Mesothelial cell of epicardium (in vitro differentiated cells): ENCODE data around the gene IPO4. TPM values are rescaled to one million over a fixed set of nuclear protein-coding genes. Genes with fewer than 3 reads are reported as not detected.

ENCODE experiments used
- DNase-seq, 2 experiments: peaks; one replicate each; pipeline ENCODE4 v3.0.0; 2021; ENCODE audit warnings: low spot score in 2 of 2; ENCODE audit not compliant: unreplicated experiment in 2 of 2
- H3K27ac Mint-ChIP-seq: 2 replicates; pipeline ENCODE4 v1.8.0; 2021; ENCODE audit warnings: mixed read lengths
- H3K27me3 Mint-ChIP-seq: 2 replicates; pipeline ENCODE4 v1.8.0; 2021; ENCODE audit warnings: low read depth, mixed read lengths
- H3K36me3 Mint-ChIP-seq: 2 replicates; pipeline ENCODE4 v1.8.0; 2021; ENCODE audit warnings: mixed read lengths
- H3K4me1 Mint-ChIP-seq: 2 replicates; pipeline ENCODE4 v1.8.0; 2021; ENCODE audit warnings: mixed read lengths
- H3K4me3 Mint-ChIP-seq: 2 replicates; pipeline ENCODE4 v1.8.0; 2021; ENCODE audit warnings: mild to moderate bottlenecking, moderate library complexity, mixed read lengths
- H3K9me3 Mint-ChIP-seq: 2 replicates; pipeline ENCODE4 v1.8.0; 2021; ENCODE audit warnings: mixed read lengths
- total RNA-seq: library from RNA; stranded (reverse); gene quantifications from 3 replicates; pipeline ENCODE4 v1.2.1, GENCODE V29; 2021
- TF ChIP-seq, protein P1 (sequence below): fragments of 200-600 bp; sonication (generic); IDR thresholded peaks from one replicate; pipeline ENCODE4 v1.5.0; 2021; ENCODE audit warnings: antibody characterized with exemption; ENCODE audit not compliant: unreplicated experiment

The IPO4 gene
- total RNA-seq, 1 donor from 2014 or later, result 43.2 TPM

DNA sequence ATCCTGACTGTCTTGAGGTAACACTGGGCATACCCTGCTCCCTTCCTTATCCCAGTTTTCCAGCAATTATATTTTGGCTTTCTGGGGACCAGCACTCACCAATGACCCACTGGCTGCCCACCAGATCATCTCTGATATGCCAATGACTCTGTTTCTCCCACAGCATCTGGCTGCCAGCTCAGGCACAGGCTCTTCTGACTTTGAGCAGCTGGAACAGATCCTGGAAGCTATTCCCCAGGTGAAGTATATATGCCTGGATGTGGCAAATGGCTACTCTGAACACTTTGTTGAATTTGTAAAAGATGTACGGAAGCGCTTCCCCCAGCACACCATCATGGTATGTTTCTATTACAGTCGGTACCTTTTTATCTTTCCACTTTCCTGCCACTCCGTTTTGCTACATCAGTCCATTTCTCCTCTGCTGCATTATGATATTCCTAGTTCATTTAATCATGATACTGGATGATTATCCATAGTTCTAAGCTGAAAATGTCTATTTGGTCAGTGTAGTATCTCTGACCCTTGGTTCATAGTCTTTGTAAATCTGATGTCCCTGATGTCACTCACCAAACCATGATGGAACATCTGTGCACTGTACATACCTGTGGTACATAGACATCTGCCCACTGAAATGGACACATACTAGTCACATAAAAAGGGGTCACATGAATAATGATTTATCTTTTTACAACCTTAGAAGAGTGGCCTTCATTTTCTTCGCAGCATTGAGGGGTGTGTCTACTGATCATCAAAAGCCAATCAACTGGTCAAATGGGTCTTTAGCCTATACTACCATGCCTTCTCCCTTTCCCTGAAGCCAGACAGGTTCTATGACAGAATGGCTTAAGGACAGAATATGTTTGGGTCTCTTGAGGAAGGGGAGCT, 47.4 kb upstream of the IPO4 start:
- no peak overlapping the region for H3K4me3 Mint-ChIP-seq
- H3K9me3 Mint-ChIP-seq, result no peaks in the 10 kb centered on the region
- DNase-seq, result no peak
- TF ChIP-seq, protein P1, sequence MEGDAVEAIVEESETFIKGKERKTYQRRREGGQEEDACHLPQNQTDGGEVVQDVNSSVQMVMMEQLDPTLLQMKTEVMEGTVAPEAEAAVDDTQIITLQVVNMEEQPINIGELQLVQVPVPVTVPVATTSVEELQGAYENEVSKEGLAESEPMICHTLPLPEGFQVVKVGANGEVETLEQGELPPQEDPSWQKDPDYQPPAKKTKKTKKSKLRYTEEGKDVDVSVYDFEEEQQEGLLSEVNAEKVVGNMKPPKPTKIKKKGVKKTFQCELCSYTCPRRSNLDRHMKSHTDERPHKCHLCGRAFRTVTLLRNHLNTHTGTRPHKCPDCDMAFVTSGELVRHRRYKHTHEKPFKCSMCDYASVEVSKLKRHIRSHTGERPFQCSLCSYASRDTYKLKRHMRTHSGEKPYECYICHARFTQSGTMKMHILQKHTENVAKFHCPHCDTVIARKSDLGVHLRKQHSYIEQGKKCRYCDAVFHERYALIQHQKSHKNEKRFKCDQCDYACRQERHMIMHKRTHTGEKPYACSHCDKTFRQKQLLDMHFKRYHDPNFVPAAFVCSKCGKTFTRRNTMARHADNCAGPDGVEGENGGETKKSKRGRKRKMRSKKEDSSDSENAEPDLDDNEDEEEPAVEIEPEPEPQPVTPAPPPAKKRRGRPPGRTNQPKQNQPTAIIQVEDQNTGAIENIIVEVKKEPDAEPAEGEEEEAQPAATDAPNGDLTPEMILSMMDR, result no peak
- H3K27ac Mint-ChIP-seq, result no peak overlapping the region
- peaks cover 46% of the 10 kb centered on the region for H3K4me1 Mint-ChIP-seq
- H3K36me3 Mint-ChIP-seq, result peaks cover 29% of the 10 kb centered on the region
- no peaks in the 10 kb centered on the region for H3K27me3 Mint-ChIP-seq

GRCh38 chr14:24234095-24235005, 45.7 kb upstream of the IPO4 start:
- Mint-ChIP-seq H3K36me3 (peaks cover 22% of the 10 kb centered on the region), H3K27me3 (no peaks in the 10 kb centered on the region), H3K27ac (peak overlapping the region; percentile 10), H3K4me3 (peak overlapping the region; percentile 95), H3K9me3 (no peaks in the 10 kb centered on the region), H3K4me1 (peaks cover 36% of the 10 kb centered on the region)
- TF ChIP-seq, protein P1, result no peak
- no peak for DNase-seq

- Mint-ChIP-seq H3K27me3 (no peaks in the 10 kb centered on the region), H3K4me3 (peak overlapping the region; percentile 95), H3K27ac (peak overlapping the region; percentile 98), H3K9me3 (no peaks in the 10 kb centered on the region), H3K36me3 (peaks cover 22% of the 10 kb centered on the region), H3K4me1 (peaks cover 36% of the 10 kb centered on the region)
- no peak for DNase-seq
- TF ChIP-seq, protein P1, result no peak
Observed at GRCh38 chr14:24233538-24233866, 44.9 kb upstream of the IPO4 start.

DNA sequence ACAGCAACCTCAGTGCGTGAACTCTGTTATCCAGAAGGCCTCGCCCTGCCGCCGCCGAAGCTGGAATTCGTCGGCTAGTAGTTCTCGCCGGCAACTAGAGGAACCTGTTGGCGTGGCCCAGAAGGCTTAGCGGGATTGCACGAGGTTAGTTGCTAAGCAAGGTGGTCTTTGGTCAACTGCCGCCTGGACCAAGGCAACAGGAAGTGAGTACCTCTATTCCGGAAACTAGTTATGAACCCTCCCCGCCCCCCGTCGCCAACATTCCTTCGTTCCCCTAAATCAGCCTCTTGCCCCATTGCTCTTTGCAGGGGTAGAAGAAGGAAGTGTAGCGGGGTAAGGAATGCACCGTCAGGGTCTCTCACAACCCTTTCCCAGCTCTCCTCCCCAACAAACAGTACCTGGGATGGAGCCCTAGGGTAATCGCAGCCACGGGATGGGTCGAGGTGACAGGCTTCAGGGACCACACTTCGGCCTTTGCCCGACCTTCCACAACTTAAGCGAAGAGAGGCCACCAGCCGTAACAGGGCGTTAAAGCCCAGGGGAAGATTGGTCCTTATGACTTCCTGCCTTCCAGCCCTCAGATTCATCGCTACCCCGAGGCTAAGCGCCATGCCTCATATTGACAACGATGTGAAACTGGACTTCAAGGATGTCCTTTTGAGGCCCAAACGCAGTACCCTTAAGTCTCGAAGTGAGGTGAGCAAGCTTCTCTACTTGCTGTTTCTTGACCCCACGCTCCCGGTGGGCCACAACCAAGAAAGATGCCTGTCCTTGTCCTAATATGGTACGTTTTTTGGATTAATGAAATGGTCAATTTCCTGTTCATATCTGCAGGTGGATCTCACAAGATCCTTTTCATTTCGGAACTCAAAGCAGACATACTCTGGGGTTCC, 44.3 kb upstream of the IPO4 start, which contains the start of gene GMPR2:
Gene GMPR2, plus strand, starts transcription at position 285 of the 893 bp plus-strand sequence. Its CDS starts 325 bp downstream, at position 610.
- Mint-ChIP-seq H3K27me3 (no peaks in the 10 kb centered on the region), H3K4me1 (peaks cover 32% of the 10 kb centered on the region), H3K4me3 (peak within 1 kb of the TSS; percentile 95), H3K27ac (peak within 1 kb of the TSS; percentile 98), H3K36me3 (peaks cover 19% of the 10 kb centered on the region), H3K9me3 (no peaks in the 10 kb centered on the region)
- DNase-seq, result no peak
- TF ChIP-seq, protein P1, result no peak

DNA sequence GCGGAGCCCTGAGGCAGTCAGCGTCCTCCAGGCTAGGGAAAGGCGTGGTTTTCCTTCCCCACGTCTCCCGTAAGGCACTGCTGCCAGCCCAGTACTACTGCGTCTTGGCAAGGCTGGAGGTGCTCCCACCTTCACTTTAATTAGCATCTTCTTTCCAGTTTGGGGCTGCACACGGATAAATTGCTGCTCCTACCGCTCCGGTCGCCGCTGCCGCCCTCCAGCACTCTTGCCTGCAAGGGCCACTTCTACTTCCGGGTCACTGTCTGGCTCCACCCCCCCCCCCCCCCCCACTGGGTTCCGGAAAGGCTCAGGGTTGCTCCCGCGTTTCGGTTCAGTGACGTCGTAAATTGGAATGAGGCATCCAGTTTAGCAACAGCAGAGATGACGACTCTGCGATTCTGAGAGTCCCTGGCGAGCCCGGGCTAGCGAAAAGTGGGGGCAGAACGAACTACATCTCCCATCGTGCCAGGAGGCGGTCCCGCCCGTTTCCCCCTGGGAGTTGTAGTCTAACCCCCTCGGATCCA, 43.6 kb upstream of the IPO4 start, which contains the start of gene NEDD8:
Gene NEDD8, minus strand, starts transcription at position 247 of the 524 bp plus-strand sequence. Its CDS starts 100 bp downstream, at position 147.
- TF ChIP-seq, protein P1, result no peak
- peaks cover 30% of the 10 kb centered on the region for H3K4me1 Mint-ChIP-seq
- H3K27ac Mint-ChIP-seq, result peak within 1 kb of the TSS; percentile 98
- H3K36me3 Mint-ChIP-seq, result peaks cover 17% of the 10 kb centered on the region
- H3K9me3 Mint-ChIP-seq, result no peaks in the 10 kb centered on the region
- peak within 1 kb of the TSS; percentile 95 for H3K4me3 Mint-ChIP-seq
- peak; percentile 65 to 79 for DNase-seq
- no peaks in the 10 kb centered on the region for H3K27me3 Mint-ChIP-seq
